Neural cell (in vitro differentiated cells): ENCODE results near the gene TGFBR2. TPM values are rescaled to one million over a fixed set of nuclear protein-coding genes. Genes with fewer than 3 reads are reported as not detected.

Source experiments
- H2AFZ ChIP-seq: fragments of 200-600, 300-800 bp; sonication (generic), shearing (Covaris generic); 2 replicates; pipeline ENCODE4 v1.6.0; 2014; ENCODE audit warnings: low read depth, mild to moderate bottlenecking, antibody characterized with exemption, low read length, moderate library complexity
- H3F3A ChIP-seq: fragments of 200-600 bp; shearing (Covaris generic); 2 replicates; pipeline ENCODE4 v1.6.1; 2016; ENCODE audit warnings: mild to moderate bottlenecking, moderate library complexity, mixed read lengths, antibody characterized with exemption, low read length; ENCODE audit not compliant: insufficient read depth, poor library complexity, severe bottlenecking
- H3K27ac ChIP-seq: fragments of 200-600, 300-800 bp; sonication (generic), shearing (Covaris generic); 2 replicates; pipeline ENCODE4 v1.5.1; 2014; ENCODE audit warnings: mild to moderate bottlenecking, low read length, moderate library complexity
- H3K27me3 ChIP-seq: fragments of 300-800, 200-600 bp; sonication (generic), shearing (Covaris generic); 2 replicates; pipeline ENCODE4 v1.6.0; 2014; ENCODE audit warnings: mild to moderate bottlenecking, low read depth, low read length, moderate library complexity; ENCODE audit not compliant: insufficient read depth
- H3K36me3 ChIP-seq: fragments of 300-800, 200-600 bp; sonication (generic), shearing (Covaris generic); 2 replicates; pipeline ENCODE4 v1.5.1; 2014; ENCODE audit warnings: mild to moderate bottlenecking, antibody characterized with exemption, low read length, moderate library complexity; ENCODE audit not compliant: insufficient read depth
- H3K4me2 ChIP-seq: fragments of 300-800, 200-600 bp; sonication (generic), shearing (Covaris generic); 2 replicates; pipeline ENCODE4 v1.6.0; 2014; ENCODE audit warnings: mild to moderate bottlenecking, low read length
- H3K4me3 ChIP-seq: fragments of 300-800, 200-600 bp; sonication (generic), shearing (Covaris generic); 2 replicates; pipeline ENCODE4 v1.5.1; 2014; ENCODE audit warnings: mild to moderate bottlenecking, low read length, moderate library complexity
- H3K79me2 ChIP-seq: fragments of 200-600 bp; shearing (Covaris generic); replicated peaks from 2 replicates; pipeline ENCODE4 v1.6.0; 2014; ENCODE audit warnings: mild to moderate bottlenecking, low read length, moderate library complexity; ENCODE audit not compliant: insufficient read depth
- H3K9ac ChIP-seq: fragments of 300-800, 200-600 bp; sonication (generic), shearing (Covaris generic); 2 replicates; pipeline ENCODE4 v1.6.1; 2016; ENCODE audit warnings: mild to moderate bottlenecking, low read length, mixed read lengths
- H3K9me2 ChIP-seq: fragments of 200-600 bp; shearing (Covaris generic); 2 replicates; pipeline ENCODE4 v1.6.1; 2016; ENCODE audit warnings: mild to moderate bottlenecking, low read length, mixed read lengths; ENCODE audit not compliant: insufficient read depth
- H3K9me3 ChIP-seq: fragments of 200-600, 300-800 bp; sonication (generic), shearing (Covaris generic); 2 replicates; pipeline ENCODE4 v1.6.1; 2016; ENCODE audit warnings: mild to moderate bottlenecking, mixed run types, low read length, moderate library complexity, mixed read lengths
- H4K20me1 ChIP-seq: fragments of 200-600 bp; shearing (Covaris generic); 2 replicates; pipeline ENCODE4 v1.6.1; 2016; ENCODE audit warnings: mild to moderate bottlenecking, mixed run types; ENCODE audit not compliant: insufficient read depth
- CTCF ChIP-seq: fragments of 450-650 bp; IDR thresholded peaks from 2 replicates; pipeline ENCODE4 v1.5.1; 2014; ENCODE audit warnings: antibody characterized with exemption, mild to moderate bottlenecking, moderate library complexity; ENCODE audit not compliant: poor library complexity, severe bottlenecking
- EP300 ChIP-seq: fragments of 450-650 bp; conservative IDR thresholded peaks from 2 replicates; pipeline ENCODE4 v1.6.1; 2014; ENCODE audit warnings: antibody characterized with exemption, mild to moderate bottlenecking, moderate library complexity; ENCODE audit not compliant: poor library complexity, severe bottlenecking
- EZH2 ChIP-seq: fragments of 200-600, 300-800 bp; shearing (Covaris generic), sonication (generic); IDR thresholded peaks from 2 replicates; pipeline ENCODE4 v1.6.1; 2014; ENCODE audit warnings: antibody characterized with exemption, low read length, borderline replicate concordance, mild to moderate bottlenecking; ENCODE audit not compliant: insufficient read depth, poor library complexity, severe bottlenecking
- MXI1 ChIP-seq: fragments of 450-650 bp; conservative IDR thresholded peaks from 2 replicates; pipeline ENCODE4 v1.6.1; 2014; ENCODE audit warnings: antibody characterized with exemption, mild to moderate bottlenecking; ENCODE audit not compliant: poor library complexity, severe bottlenecking
- POLR2AphosphoS5 ChIP-seq: IDR thresholded peaks from 2 replicates; pipeline ENCODE4 v1.6.1; 2012
- RAD21 ChIP-seq: fragments of 450-650 bp; conservative IDR thresholded peaks from 2 replicates; pipeline ENCODE4 v1.6.1; 2014; ENCODE audit warnings: antibody characterized with exemption, mild to moderate bottlenecking, moderate library complexity
- REST ChIP-seq: IDR thresholded peaks from 2 replicates; pipeline ENCODE4 v1.6.1; 2012; ENCODE audit warnings: borderline replicate concordance
- SMC3 ChIP-seq: fragments of 450-650 bp; conservative IDR thresholded peaks from 2 replicates; pipeline ENCODE4 v1.6.1; 2014; ENCODE audit warnings: antibody characterized with exemption, mild to moderate bottlenecking, moderate library complexity; ENCODE audit not compliant: poor library complexity
- TAF1 ChIP-seq: IDR thresholded peaks from 2 replicates; pipeline ENCODE4 v1.6.1; 2012; ENCODE audit warnings: low read depth
- polyA plus RNA-seq: library from polyadenylated mRNA; depleted of rRNA; stranded (reverse); fragments of >200 nt; gene quantifications from 2 replicates; pipeline ENCODE4 v1.2.3, GENCODE V29; 2014

Gene TGFBR2
- polyA plus RNA-seq, 1 donor from 2014 or later, result not detected

DNA sequence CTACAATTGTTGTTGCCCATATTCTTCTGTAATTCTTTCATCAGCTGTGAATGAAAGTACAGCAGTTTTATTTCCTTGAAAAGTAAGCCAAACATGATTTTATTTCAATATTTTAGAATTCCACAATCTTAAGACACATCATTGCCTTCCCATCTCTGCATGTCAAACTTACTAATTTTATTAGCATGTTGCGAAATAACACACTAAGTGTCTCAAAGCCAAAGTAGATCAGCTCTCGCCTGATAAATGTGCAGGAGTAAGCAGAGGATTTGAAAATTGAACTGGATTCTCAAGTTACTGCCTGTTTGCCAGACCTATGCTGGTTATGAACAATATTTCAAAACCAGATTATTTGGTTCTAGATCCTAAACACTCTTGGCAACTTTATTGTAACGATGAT is 25.7 kb downstream of the TGFBR2 start:
- TF ChIP-seq RAD21 (no peak), EP300 (no peak), TAF1 (no peak), POLR2AphosphoS5 (no peak), EZH2 (no peak), SMC3 (no peak), REST (no peak), CTCF (no peak), MXI1 (no peak)
- no peaks in the 10 kb centered on the region for H3K9me2 ChIP-seq
- no peak overlapping the region for H3K27ac ChIP-seq
- H3K36me3 ChIP-seq, result no peaks in the 10 kb centered on the region
- H3K4me2 ChIP-seq, result no peak overlapping the region
- no peak overlapping the region for H3K9ac ChIP-seq
- no peaks in the 10 kb centered on the region for H3K79me2 ChIP-seq
- no peaks in the 10 kb centered on the region for H3F3A ChIP-seq
- H3K9me3 ChIP-seq, result no peaks in the 10 kb centered on the region
- no peak overlapping the region for H2AFZ ChIP-seq
- H4K20me1 ChIP-seq, result no peaks in the 10 kb centered on the region
- H3K27me3 ChIP-seq, result no peaks in the 10 kb centered on the region
- no peak overlapping the region for H3K4me3 ChIP-seq

DNA sequence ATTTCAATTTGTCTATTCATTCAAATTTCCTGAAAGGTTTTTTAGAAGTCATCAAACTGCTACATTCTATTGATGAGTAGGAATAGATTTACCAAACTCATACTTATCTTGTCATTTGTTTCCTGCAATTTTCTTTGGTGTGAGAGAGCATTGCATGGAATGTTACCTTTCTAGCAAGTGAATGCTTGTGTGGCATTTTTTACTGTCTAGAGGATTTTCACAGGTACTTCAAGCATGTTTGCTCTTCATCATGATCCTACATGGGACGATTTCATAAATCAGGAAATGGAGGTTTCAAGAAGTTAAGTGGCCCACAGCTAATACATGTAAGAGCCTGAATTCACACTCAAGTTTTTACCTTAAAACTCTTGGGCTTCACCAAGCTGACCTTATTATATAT is 26.1 kb downstream of the TGFBR2 start:
- no peaks in the 10 kb centered on the region for H3K79me2 ChIP-seq
- H3K9ac ChIP-seq, result no peak overlapping the region
- no peak overlapping the region for H3K4me2 ChIP-seq
- H3K36me3 ChIP-seq, result no peaks in the 10 kb centered on the region
- TF ChIP-seq POLR2AphosphoS5, result no peak
- no peak overlapping the region for H3K27ac ChIP-seq
- H4K20me1 ChIP-seq, result no peaks in the 10 kb centered on the region
- H3F3A ChIP-seq, result no peaks in the 10 kb centered on the region
- H3K27me3 ChIP-seq, result no peaks in the 10 kb centered on the region
- no peak overlapping the region for H2AFZ ChIP-seq
- no peaks in the 10 kb centered on the region for H3K9me2 ChIP-seq
- no peak overlapping the region for H3K4me3 ChIP-seq
- H3K9me3 ChIP-seq, result no peaks in the 10 kb centered on the region

GRCh38 chr3:30633718-30634117 is 27.3 kb downstream of the TGFBR2 start:
- Histone ChIP-seq H3K79me2 (no peaks in the 10 kb centered on the region), H3K36me3 (no peaks in the 10 kb centered on the region), H3K9me2 (no peaks in the 10 kb centered on the region), H3F3A (no peaks in the 10 kb centered on the region), H3K9me3 (no peaks in the 10 kb centered on the region), H4K20me1 (no peaks in the 10 kb centered on the region), H3K4me3 (no peak overlapping the region), H3K27me3 (no peaks in the 10 kb centered on the region), H3K4me2 (no peak overlapping the region), H2AFZ (no peak overlapping the region), H3K27ac (no peak overlapping the region), H3K9ac (no peak overlapping the region)
- TF ChIP-seq REST (no peak), EP300 (no peak), POLR2AphosphoS5 (no peak)
